ENCODE results near the gene RALGPS2.

DNA sequence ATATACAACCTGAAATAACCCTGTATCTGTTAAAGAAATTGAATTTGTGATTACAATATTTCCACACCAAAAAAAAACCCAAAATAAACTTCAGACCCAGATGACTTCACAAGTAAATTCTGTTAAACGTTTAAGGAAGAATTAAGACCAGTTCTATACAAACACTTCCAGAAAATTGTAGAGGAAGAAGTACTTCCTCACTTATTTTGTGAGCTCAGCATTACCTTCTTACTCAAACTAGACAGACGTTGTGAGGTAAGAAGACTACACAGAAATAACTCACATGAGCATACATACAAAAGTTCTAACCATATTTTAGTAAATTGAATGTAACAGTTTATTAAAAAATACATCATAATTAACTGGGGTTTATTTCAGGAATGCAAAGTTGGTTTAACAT is 18.8 kb downstream of the RALGPS2 start:
- TF ChIP-seq PATZ1 (CRISPR knock-in tag; IDR thresholded peaks at IDR 0.05; ENCODE audit: borderline replicate concordance) (no peak), ZFP30 (CRISPR knock-in tag; IDR thresholded peaks at IDR 0.05) (no peak), RARB (CRISPR knock-in tag; IDR thresholded peaks at IDR 0.05) (no peak)
